Upper lobe of left lung (tissue), 6 donors: ENCODE measurements around the gene MAP7D1. TPM values are rescaled to one million over a fixed set of nuclear protein-coding genes. Genes with fewer than 3 reads are reported as not detected.
"Not testable (repeated sequence)": the region's sequence is repeated elsewhere in the genome, so short reads cannot be mapped to it uniquely, and the experiment has no call there.

ENCODE experiments used
- ATAC-seq, 2 donors: fragments of 200-7000 bp; cut with Tn5 transposase; one replicate each; pipeline ENCODE4 v1.9.1; 2022; ENCODE audit warnings: mild to moderate bottlenecking in 2 of 2, moderate library complexity in 2 of 2; ENCODE audit not compliant: low FRiP score in 2 of 2
- DNase-seq, 2 donors: peaks; one replicate each; pipeline ENCODE4 v3.0.0-alpha.2; 2019 to 2020
- H3K27ac ChIP-seq, 4 donors: fragments of 200-600 bp; sonication (generic); one replicate each; pipeline ENCODE4 v1.5.1; 2016 to 2019
- H3K27me3 ChIP-seq, 4 donors: fragments of 200-600 bp; sonication (generic); one replicate each; pipeline ENCODE4 v1.5.1; 2017 to 2019
- H3K36me3 ChIP-seq, 4 donors: fragments of 200-600 bp; sonication (generic); one replicate each; pipeline ENCODE4 v1.5.1; 2016 to 2019
- H3K4me1 ChIP-seq, 4 donors: fragments of 200-600 bp; sonication (generic); one replicate each; pipeline ENCODE4 v1.5.1; 2018 to 2019
- H3K4me3 ChIP-seq, 4 donors: fragments of 200-600 bp; sonication (generic); one replicate each; pipeline ENCODE4 v1.5.1; 2017 to 2019; ENCODE audit warnings: mild to moderate bottlenecking in 2 of 4, moderate library complexity in 1 of 4
- H3K9me3 ChIP-seq, 4 donors: fragments of 200-600 bp; sonication (generic); one replicate each; pipeline ENCODE4 v1.5.1; 2018 to 2019
- EP300 ChIP-seq, 4 donors: sonication (generic); formaldehyde crosslinking; IDR thresholded peaks; one replicate each; pipeline ENCODE4 v1.5.1; 2017; ENCODE audit warnings: antibody characterized with exemption in 4 of 4, control low read depth in 2 of 4
- POLR2A ChIP-seq, 4 donors: fragments of 450-650 bp; IDR thresholded peaks; one replicate each; pipeline ENCODE4 v1.5.1; 2016 to 2017; ENCODE audit warnings: antibody characterized with exemption in 4 of 4, mild to moderate bottlenecking in 2 of 4
- POLR2AphosphoS5 ChIP-seq, 2 donors: sonication (generic); formaldehyde crosslinking; IDR thresholded peaks; one replicate each; pipeline ENCODE4 v1.5.1; 2017; ENCODE audit warnings: antibody characterized with exemption in 2 of 2
- WGBS, 2 donors: methylation state at CpG; one replicate each; pipeline ENCODE4 v1.1.5; 2017 to 2018; 5-methylcytosine and 5-hydroxymethylcytosine counted together
- total RNA-seq, 6 donors: library from RNA; depleted of rRNA in 4 of 6; stranded (reverse); fragments of >200 nt in 4 of 6; gene quantifications; one replicate each; pipeline versions ENCODE4 v1.1.0 to v1.2.1, GENCODE V29; 2016 to 2021
- TF ChIP-seq, protein P1 (sequence below), 6 experiments: fragments of 450-650 bp in 4 of 6; fragments of 200-600 bp in 2 of 6; sonication (generic) in 2 of 6; IDR thresholded peaks; one replicate each; pipeline ENCODE4 v1.5.1; 2016 to 2019; ENCODE audit warnings: antibody characterized with exemption in 6 of 6
- donor health status: DM: no; HTN: no; CAD: no; lungs with moderate emphysema.
- donor health status: DM: no; HTN: yes; CAD: no; lungs with severe emphysema.

MAP7D1 gene
- total RNA-seq, 6 donors from 2014 or later = 129 to 290 (median 153) TPM

DNA sequence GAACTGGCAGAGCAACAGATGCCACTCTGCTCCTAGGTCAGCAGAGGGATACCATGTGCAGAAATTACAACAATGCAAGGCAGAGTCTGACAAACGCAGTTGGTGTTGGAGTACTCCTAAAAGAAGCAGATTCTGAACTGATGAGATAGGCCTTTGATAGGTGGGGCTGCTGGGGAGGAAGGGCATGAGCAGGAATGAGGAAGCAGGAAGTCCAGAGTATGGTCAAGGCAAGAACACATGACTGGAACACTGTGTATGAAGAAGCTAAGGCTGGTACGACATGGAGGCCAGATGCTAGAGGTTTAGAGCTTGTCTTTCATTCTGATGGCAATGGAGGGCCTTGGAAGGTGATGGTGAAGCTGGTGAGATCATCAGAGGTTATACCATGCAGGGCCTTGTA, 56.8 kb downstream of the MAP7D1 start:
- Histone ChIP-seq H3K36me3 (no peaks in the 10 kb centered on the region), H3K27me3 (no peaks in the 10 kb centered on the region), H3K9me3 (no peaks in the 10 kb centered on the region), H3K4me3 (no peak overlapping the region), H3K4me1 (peaks cover 0 to 6% (median 4%) of the 10 kb centered on the region in 4 donors), H3K27ac (no peak overlapping the region)
- TF ChIP-seq, protein P1, sequence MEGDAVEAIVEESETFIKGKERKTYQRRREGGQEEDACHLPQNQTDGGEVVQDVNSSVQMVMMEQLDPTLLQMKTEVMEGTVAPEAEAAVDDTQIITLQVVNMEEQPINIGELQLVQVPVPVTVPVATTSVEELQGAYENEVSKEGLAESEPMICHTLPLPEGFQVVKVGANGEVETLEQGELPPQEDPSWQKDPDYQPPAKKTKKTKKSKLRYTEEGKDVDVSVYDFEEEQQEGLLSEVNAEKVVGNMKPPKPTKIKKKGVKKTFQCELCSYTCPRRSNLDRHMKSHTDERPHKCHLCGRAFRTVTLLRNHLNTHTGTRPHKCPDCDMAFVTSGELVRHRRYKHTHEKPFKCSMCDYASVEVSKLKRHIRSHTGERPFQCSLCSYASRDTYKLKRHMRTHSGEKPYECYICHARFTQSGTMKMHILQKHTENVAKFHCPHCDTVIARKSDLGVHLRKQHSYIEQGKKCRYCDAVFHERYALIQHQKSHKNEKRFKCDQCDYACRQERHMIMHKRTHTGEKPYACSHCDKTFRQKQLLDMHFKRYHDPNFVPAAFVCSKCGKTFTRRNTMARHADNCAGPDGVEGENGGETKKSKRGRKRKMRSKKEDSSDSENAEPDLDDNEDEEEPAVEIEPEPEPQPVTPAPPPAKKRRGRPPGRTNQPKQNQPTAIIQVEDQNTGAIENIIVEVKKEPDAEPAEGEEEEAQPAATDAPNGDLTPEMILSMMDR (IDR thresholded peaks at IDR 0.05) = no peak
- TF ChIP-seq POLR2AphosphoS5 (IDR thresholded peaks at IDR 0.05) (no peak), EP300 (IDR thresholded peaks at IDR 0.05) (no peak), POLR2A (IDR thresholded peaks at IDR 0.05) (no peak)
- ATAC-seq (peak in 1 of 2 donors; percentile 65), DNase-seq (no peak)
- WGBS, 2 donors = 46 to 72% methylated on average over 2 of the region's 2 CpGs

DNA sequence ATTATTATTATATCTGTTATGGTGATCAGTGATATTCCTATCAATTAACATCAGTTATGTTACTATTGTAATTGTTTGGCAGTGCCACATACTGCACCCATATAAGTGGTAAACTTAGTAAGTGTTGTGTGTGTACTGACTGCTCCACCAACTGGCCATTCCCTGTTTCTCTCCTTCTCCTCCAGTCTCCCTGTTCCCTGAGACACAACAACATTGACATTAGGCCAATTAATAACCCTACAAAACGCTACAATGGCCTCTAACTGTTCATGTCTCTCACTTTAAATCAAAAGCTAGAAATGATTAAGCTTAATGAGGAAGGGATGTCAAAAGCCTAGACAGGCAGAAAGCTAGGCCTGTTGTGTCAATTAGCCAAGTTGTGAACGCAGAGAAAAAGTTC, 61.7 kb downstream of the MAP7D1 start:
- H3K27ac ChIP-seq = no peak overlapping the region
- WGBS, 2 donors = 58 to 68% methylated on average over 2 of the region's 2 CpGs
- no peak overlapping the region for H3K4me3 ChIP-seq
- H3K4me1 ChIP-seq = peaks cover under 1 to 2% (median 1%) of the 10 kb centered on the region in 4 donors
- no peaks in the 10 kb centered on the region for H3K36me3 ChIP-seq
- no peak for TF ChIP-seq EP300 (IDR thresholded peaks at IDR 0.05)
- TF ChIP-seq, protein P1 (IDR thresholded peaks at IDR 0.05) = peak in 1 of 6 experiments; percentile 23
- no peak for TF ChIP-seq POLR2A (IDR thresholded peaks at IDR 0.05)
- DNase-seq (no peak), ATAC-seq (no peak)
- no peaks in the 10 kb centered on the region for H3K27me3 ChIP-seq
- H3K9me3 ChIP-seq = no peaks in the 10 kb centered on the region

DNA sequence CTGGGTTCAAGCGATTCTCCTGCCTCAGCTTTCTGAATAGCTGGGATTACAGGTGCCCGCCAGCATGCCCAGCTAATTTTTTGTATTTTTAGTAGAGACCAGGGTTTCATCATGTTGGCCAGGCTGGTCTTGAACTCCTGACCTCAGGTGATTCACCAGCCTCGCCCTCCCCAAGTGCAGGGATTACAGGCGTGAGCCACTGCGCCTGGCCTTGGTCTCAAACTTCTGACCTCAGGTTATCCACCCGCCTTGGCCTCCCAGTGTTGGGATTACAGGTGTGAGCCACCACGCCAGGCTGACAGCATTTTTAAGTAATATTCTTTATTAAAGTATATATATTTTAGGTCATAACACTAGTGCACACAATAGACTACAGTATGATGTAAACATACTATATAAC, 65.9 kb downstream of the MAP7D1 start:
- not testable (repeated sequence) for H3K27ac ChIP-seq, H3K4me3 ChIP-seq, H3K9me3 ChIP-seq, DNase-seq, ATAC-seq, H3K27me3 ChIP-seq, H3K36me3 ChIP-seq
- WGBS, 2 donors = 95 to 97% methylated on average over 7 of the region's 7 CpGs
- peaks cover 24 to 28% (median 28%) of the 10 kb centered on the region in 4 donors for H3K4me1 ChIP-seq

DNA sequence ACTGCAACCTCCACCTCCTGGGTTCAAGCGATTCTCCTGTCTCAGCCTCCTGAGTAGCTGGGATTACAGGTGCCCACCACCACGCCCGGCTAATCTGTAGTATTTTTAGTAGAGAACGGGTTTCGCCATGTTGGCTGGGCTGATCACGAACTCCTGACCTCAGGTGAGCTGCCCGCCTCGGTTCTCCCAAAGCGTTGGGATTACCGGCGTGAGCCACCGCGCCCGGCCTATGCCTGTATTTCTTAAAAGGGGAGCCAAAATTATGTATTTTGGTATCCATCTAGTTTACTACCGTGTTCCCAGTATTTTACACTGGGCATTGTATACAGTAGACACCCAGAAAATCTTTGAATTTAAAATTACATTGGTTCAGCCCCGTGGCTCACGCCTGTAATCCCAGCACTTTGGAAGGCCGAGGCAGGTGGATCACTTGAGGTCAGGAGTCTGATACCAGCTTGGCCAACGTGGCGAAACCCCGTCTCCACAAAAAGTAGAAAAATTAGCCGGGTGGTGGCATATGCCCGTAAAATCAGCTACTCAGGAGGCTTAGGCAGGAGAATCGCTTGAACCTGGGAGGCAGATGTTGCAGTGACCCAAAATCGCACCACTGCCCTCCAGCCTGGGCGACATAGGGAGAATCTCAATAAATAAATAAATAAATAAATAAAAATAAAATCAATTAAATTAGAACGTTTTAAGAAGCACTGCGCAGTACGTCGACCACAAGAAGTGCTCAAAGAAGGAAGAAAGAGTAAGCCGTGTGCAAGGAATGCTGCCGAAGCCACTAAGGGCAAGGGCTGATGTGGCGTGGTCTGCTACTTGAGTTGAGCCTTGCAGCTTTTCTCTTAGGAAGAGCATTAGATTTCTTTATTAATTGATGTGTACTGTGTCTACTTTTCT, 66.8 kb downstream of the MAP7D1 start:
- ATAC-seq (no peak), DNase-seq (no peak)
- no peak for TF ChIP-seq POLR2AphosphoS5 (IDR thresholded peaks at IDR 0.05)
- TF ChIP-seq POLR2A (IDR thresholded peaks at IDR 0.05) = no peak
- TF ChIP-seq EP300 (IDR thresholded peaks at IDR 0.05) = no peak
- TF ChIP-seq, protein P1 (IDR thresholded peaks at IDR 0.05) = no peak
- Histone ChIP-seq H3K36me3 (peaks cover 0 to 9% (median 3%) of the 10 kb centered on the region in 4 donors), H3K4me3 (peak overlapping the region in 3 of 4 donors; percentile 62 to 69 (median 65)), H3K4me1 (peaks cover 29 to 36% (median 29%) of the 10 kb centered on the region in 4 donors), H3K27me3 (no peaks in the 10 kb centered on the region), H3K9me3 (no peaks in the 10 kb centered on the region), H3K27ac (peak overlapping the region; percentile 93 to 96 (median 94))
- 83 to 85% methylated on average over 33 of the region's 33 CpGs for WGBS, 2 donors

DNA sequence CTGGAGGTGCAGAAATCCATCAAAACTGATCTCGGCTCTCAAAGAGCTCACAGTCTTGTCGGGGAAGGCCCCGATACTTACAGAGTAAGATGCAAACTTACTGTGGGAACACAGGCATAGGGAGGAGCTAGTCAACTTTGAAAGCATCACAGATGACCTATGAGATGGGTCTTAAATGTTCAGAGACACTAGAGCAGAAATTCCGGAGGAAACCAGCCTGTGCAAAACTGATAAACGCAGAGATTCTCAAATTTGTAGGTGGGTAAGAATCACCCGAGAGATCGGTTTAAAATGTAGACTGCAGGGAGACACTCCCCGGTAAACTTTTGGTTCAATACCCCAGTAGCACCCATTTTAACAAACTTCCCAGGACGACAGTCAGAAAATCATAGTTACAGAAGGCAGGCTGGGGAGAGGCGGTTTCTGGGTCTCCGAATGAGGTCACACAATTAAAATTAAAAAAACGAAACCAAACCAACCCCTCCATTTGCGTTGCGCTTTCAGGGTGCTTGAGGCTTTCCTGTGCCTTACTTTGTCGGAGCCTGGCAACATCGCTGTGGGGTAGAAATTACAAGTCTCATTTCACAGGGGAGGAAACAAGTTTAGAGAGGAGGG, 67.5 kb downstream of the MAP7D1 start:
- Histone ChIP-seq H3K27ac (peak overlapping the region; percentile 93 to 96 (median 94)), H3K36me3 (peaks cover 0 to 15% (median 6%) of the 10 kb centered on the region in 4 donors), H3K4me3 (peak overlapping the region; percentile 29 to 69 (median 64)), H3K9me3 (no peaks in the 10 kb centered on the region), H3K4me1 (peaks cover 29 to 43% (median 29%) of the 10 kb centered on the region in 4 donors), H3K27me3 (no peaks in the 10 kb centered on the region)
- ATAC-seq (peak in 1 of 2 donors; percentile 36), DNase-seq (no peak)
- 0 to 2% methylated on average over 16 of the region's 16 CpGs for WGBS, 2 donors
- TF ChIP-seq, protein P1 (IDR thresholded peaks at IDR 0.05) = no peak
- no peak for TF ChIP-seq POLR2AphosphoS5 (IDR thresholded peaks at IDR 0.05)
- no peak for TF ChIP-seq POLR2A (IDR thresholded peaks at IDR 0.05)
- no peak for TF ChIP-seq EP300 (IDR thresholded peaks at IDR 0.05)
